HG02884 (cell line): Measurements from ENCODE around the gene HOXC13.

Experiments used
- ATAC-seq: cut with Tn5 transposase; IDR thresholded peaks from one replicate; pipeline ENCODE4 v1.9.1; 2021; ENCODE audit warnings: mild to moderate bottlenecking, moderate library complexity; ENCODE audit not compliant: unreplicated experiment

The HOXC13 gene

GRCh38 chr12:53938326-53939140 lies at the start of gene HOXC13:
HOXC13 (plus strand) TSS chr12:53938831; CDS start chr12:53938907, 76 bp downstream.
- ATAC-seq = no peak

- ATAC-seq = no peak
These were observed 48.5 kb upstream of the HOXC13 start for GRCh38 chr12:53890081-53890480.

- ATAC-seq = no peak
These were observed 45.8 kb upstream of the HOXC13 start for GRCh38 chr12:53892762-53893395.

- ATAC-seq = no peak
These were observed 39.4 kb upstream of the HOXC13 start for GRCh38 chr12:53899230-53899629.

GRCh38 chr12:53907103-53907502 lies 31.5 kb upstream of the HOXC13 start:
- ATAC-seq = no peak

GRCh38 chr12:53916788-53917655 lies 21.6 kb upstream of the HOXC13 start:
- ATAC-seq = no peak

- ATAC-seq = no peak
These were observed 13.9 kb upstream of the HOXC13 start for GRCh38 chr12:53924521-53925405.

- ATAC-seq = no peak
These were observed 11.2 kb upstream of the HOXC13 start for GRCh38 chr12:53927220-53928029.

- ATAC-seq = no peak
These were observed 10.4 kb upstream of the HOXC13 start for GRCh38 chr12:53928054-53928835.

- ATAC-seq = no peak
These were observed 9.1 kb upstream of the HOXC13 start for GRCh38 chr12:53929527-53929926.

GRCh38 chr12:53930591-53931255 lies 7.9 kb upstream of the HOXC13 start:
- no peak for ATAC-seq

- no peak for ATAC-seq
These were observed 6.6 kb upstream of the HOXC13 start for GRCh38 chr12:53931844-53932581.

GRCh38 chr12:53932915-53933314 lies 5.7 kb upstream of the HOXC13 start:
- no peak for ATAC-seq

GRCh38 chr12:53935383-53936341 lies 3.0 kb upstream of the HOXC13 start:
- no peak for ATAC-seq

GRCh38 chr12:53937099-53937498 lies 1.5 kb upstream of the HOXC13 start:
- ATAC-seq = no peak

GRCh38 chr12:53937596-53938325 lies 870 bp upstream of the HOXC13 start:
- ATAC-seq = no peak
